GM19452 (cell line): ENCODE results near the gene OR1M1.

Experiments used
- ATAC-seq: cut with Tn5 transposase; IDR thresholded peaks from one replicate; pipeline ENCODE4 v1.9.1; 2021; ENCODE audit not compliant: unreplicated experiment

OR1M1 gene

DNA sequence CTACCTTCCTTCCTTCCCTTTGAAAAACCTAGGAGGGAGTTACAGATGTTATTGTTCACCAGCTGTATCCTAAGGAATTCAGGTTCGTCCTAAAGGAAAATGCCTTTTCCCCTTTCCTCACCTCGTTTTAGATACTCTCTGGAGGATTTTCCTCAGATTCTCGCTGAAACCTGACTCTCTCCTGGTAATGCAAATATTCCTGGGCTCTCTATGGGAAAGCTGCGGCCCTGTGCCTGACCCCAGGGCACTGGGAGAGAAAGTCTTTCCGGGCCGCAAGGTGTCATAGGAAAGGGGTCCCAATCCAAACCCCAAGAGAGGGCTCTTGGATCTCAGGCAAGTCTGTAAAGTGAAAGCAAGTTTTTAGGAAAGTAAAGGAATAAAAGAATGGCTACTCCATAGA lies 13.1 kb upstream of the OR1M1 start:
- ATAC-seq = no peak

DNA sequence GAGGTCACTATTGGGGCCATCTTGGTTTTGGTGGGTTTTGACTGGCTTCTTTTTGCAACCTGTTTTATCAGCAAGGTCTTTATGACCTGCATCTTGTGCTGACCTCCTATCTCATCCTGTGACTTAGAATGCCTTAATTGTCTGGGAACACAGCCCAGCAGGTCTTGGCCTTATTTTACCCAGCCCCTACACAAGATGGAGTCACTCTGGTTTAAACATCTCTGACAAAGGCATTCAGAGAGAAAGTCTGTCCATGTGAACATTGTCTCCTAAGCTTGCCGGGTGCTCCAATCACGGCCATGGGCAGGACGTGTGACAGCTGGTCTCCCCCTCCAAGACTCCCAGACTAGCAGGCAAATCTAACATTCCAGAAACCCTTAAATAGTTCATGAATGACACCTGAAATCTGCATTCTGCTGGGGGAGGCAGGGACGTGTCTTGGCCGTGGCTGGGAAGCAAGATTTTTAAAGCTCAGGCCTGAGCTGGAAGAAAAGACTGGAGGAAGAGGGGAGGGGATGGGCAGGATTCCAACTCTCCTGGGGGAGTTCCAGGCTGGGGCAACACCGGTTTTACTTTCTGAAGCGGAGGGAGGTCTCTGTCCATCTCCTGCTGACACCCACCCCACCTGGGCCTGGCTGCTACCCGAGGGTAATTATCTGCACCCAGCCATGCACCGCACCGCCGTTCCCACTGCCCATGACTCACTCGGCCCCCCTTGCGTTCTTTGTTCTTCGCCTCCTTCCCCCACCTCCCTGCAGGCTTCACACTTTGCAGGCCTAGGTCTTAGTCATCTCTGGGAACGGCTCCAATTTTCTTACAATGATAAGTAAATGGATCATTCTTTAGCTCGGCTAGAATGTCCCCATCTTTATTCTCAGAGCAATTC lies 11.6 kb upstream of the OR1M1 start:
- no peak for ATAC-seq

DNA sequence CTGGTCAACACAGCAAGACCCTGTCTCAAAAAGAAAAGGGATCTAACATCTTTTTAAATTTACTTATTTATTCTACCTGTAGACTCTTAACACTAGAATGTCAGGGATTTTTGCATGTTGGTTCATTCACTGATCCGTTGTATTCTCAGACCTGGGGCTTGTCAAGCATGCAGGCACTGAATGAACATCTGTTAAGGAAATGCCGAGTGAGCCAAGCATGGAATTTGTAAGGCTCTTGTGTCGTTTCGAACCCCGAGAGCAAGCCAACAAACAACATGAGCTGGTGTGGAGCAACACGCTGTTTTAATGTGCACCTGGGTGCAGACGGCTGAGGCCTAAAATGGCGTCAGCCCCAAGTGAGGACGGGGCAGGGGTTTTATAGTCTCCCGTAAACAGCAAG lies 10.0 kb upstream of the OR1M1 start:
- no peak for ATAC-seq

DNA sequence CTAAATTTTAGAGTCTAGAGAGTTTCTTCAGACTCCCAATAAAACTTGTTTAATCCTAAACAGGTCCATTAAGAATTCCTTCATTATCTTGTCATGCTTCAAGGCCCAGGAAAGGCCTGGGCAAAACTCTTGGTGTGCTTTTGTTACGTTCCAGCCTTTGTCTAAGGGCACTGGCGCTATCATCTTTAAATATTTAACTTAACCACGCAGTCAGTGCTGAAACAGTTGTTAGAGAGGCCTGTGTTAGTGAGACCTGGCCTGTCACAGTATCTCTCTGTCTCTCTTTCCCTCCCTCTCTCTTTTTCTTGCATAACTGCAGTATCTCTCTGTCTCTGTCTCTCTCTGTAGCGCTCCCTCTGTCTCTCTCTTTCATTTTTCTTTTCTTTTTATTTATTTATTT lies 8.2 kb upstream of the OR1M1 start:
- no peak for ATAC-seq

DNA sequence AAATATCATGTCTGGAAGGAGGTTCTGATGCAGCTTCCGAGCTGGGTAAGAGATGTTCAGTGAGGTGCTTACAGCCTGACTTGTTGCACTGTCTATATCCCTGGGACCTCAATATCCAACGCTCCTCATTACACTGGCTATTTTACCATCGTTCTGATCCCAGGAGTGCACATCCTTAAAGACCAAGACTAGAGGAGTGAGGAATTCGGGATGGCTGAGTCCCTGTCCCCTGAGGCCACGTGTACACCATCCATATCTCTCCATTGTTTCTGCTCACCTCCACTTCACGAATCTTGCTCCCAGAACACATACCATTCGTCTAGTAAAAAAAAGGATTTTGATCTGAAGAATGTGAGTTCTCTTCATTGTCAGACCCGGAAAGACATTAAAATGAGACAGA lies 20.5 kb downstream of the OR1M1 start, which contains the start of gene OR7G2:
Gene OR7G2 (minus strand): TSS at position 101 of the 400 bp plus-strand sequence. CDS start 4,232 bp downstream, outside the sequence.
- no peak for ATAC-seq

DNA sequence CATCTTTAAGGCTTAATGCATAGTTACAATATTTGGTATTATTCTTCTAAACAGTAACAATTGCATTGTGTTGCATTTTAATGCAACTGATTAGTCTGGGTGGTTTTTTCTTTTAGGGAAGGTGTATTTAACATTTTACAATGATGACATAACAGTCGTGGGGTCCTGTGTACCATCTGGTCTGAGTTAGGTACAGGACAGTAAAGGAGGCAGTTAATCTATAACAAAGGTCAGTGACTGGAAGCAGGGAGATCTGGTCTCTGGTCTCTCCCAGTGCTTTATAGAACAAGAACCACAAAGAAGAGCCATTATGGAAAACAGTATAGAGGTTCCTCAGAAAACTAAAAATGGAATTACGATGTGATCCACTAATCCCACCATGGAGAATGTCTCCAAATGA lies 23.1 kb downstream of the OR1M1 start:
- ATAC-seq = no peak

DNA sequence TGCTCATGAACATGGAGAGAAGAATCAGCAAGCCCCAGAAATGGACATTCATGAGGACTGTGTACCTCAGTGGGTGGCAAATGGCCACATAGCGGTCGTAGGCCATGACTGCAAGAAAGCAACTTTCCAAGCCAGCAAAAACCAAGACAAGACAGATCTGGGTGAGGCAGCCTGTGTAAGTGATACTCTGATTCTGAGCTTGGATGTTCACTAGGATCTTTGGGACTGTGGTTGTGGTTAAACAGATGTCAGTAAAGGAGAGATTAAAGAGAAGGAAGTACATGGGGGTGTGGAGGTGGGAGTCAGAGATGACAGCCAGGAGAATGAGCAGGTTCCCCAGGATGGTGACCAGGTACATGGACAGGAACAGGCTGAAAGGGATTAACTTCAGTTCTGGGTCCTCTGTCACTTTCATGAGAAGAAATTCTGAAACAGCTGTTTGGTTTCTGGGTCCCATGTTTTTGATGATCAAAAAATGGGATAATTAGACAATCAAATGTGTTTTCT lies 28.5 kb downstream of the OR1M1 start, which contains the start of gene OR7G1:
Gene OR7G1 (minus strand): TSS at position 457 of the 507 bp plus-strand sequence. CDS start 0 bp downstream, at position 457.
- ATAC-seq = no peak

DNA sequence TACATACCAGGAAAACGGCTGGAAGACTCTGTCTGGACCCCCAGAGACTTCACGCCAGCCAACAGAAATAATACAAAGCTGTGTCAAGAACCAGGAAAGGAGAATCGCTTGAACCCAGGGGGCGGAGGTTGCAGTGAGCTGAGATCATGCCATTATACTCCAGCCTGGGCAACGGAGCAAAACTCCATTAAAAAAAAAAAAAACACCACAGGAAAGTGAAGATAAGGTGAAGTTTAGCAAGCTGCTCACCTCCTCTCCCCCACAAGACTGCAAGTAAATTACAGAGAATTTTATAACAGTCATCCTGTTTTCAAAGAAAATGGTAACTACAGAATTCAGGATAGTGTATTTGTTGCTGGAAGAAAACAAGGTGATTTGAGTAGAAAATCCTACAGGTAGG lies 29.7 kb downstream of the OR1M1 start:
- ATAC-seq = no peak

DNA sequence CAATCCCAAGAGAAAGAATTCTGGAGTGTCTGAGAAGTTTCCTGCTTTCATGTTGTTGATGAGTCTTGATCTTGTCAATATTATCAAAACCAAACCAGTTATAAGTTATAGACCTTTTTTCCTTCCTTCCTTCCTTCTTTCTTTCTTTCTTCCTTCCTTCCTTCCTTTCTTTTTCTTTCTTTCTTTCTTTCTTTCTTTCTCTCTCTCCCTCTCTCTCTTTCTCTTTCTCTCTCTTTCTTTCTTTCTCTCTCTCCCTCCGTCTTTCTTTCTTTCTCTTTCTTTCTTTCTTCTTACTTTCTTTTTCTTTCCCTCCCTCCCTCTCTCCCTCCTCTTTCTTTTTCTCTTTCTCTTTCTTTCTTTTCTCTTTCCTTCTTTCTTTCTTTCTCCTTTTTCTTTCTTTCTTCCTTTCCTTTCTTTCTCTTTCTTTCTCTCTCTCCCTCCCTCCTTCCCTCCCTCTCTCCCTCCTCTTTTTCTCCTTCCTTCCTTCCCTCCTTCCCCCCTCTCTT lies 40.1 kb downstream of the OR1M1 start, which contains the start of gene OR7G3:
Gene OR7G3 (minus strand): TSS at position 51 of the 506 bp plus-strand sequence. CDS start 0 bp downstream, at position 51.
- no peak for ATAC-seq

DNA sequence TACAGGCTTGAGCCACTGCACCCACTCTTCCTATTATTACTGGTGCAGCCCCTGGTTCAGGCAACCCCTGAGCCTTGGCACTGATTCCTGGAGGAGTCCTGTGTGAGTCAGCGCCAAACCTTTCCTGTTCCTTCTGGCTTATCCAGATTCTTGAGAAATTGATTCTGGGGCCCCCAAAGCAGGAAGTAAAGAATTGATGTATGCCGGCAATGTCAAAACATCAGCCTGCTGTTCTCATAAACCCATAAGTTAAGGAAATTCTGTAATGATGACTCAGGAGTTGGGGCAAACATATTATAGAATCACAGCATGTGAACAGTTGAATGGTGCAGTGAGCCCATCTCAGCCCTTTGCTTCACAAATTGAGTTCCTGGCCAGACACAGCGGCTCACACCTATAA lies 41.3 kb downstream of the OR1M1 start:
- no peak for ATAC-seq

DNA sequence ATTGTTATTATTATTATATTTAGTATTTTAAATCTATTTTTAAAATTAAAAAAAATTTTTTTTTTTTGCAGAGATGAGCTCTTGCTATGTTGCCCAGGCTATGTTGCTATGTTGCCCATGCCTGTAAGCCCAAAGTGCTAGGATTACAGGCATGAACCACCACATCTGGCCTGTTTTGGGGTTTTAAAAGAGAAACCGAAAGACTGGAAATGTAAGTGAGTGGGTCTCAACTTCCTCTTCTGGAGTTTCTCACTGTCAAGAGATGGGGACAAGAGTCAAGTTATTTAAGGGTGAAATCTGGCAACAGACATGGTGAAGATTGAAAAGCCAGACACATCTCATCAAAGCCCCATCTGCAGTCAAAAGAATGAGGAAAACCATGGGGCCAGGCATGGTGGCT lies 44.1 kb downstream of the OR1M1 start:
- ATAC-seq = no peak

DNA sequence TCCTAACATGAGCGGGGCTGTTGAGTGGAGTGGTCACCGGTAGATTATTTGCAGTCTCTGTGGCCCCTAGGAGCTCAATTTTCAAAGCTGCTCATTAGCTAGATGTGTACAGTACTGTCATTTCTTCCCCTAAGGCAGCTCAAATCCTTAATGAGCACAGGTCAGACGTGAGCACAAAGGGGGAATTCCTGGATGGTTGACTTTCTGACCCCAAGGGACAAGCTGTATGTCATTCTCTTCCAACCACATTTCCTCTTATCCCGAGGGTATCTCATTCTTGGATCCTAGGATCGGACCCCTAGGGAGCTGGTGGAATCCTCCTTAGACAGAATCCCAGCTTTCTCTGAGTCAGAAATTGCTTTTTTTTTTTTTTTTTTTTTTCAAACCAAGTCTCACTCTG lies 45.6 kb downstream of the OR1M1 start:
- ATAC-seq = no peak

DNA sequence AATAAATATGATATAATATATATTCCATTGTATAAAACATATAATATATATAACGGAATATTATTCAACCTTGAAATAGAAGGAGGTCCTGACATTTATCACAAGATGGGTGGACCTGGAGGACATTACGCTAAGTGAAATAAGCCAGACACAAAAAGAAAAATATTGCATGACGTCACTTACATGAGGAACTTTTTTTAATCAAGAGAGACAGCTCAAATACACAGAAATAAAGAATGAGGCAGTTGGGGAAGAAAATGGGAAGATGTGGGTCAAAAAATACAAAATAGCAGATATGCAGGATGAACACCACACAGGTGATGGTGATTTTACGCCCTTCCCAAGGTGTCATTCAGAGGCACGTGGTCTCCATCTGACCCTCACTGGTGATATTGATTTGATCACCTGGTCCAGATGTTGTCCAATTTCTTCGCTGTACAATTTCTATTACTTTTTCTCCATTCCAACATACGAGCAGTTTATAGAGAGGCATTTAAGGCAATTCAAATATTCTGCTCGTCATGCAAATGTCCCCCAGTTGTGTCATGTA lies 52.8 kb downstream of the OR1M1 start:
- peak; percentile 22 for ATAC-seq

DNA sequence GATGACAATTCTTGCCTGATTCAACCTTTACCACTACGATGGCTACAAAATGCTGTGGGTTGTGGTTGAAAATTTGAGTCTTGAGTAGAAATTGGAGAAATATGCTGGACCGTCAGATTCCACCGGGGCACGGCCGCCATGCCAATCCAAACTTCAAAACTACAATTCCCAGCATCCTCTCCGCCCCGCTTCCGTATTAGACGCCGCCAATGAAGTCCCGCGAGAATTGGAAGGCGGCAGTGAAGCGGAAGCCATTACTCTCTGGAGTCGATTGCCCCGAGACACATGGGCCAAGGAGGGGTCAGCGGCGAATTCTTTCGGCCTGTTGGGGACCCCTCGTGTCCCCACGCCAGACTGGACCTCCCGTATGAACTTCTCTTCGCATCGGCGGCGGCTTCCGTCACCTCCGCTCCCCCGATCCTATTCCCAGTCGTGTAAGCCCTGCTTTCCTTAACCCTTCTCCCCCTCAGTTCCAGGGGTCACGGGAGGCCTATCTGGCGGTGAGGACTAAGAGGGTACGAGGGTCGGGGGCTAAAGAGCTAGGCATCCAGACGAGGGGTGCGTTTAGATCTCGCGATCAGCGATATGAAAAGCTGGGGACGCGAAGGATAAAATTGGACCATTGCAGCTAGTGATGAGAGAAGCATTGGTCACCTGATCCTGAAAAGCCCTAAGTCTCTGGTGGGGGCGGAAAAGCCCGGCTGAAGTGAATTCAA lies 53.5 kb downstream of the OR1M1 start, which contains the start of gene ZNF317:
Gene ZNF317 (plus strand): TSS at position 239 of the 716 bp plus-strand sequence. CDS start 15,620 bp downstream, outside the sequence.
- ATAC-seq = peak; percentile 82

DNA sequence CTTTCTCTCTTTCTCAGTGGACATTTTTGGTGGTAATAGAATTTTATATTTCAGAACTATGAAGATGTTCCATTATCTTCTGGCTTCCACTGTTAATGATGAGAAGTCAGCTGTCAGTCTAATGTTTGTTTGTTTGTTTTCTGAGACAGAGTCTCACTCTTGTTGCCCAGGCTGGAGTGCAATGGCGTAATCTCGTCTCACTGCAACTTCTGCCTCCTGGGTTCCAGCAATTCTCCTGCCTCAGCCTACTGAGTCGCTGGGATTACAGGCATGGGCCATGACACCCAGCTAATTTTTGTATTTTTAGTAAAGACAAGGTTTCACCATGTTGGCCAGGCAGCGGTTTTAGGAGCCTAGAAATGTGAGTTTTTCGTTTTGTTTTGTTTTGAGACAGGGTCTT lies 58.1 kb downstream of the OR1M1 start:
- no peak for ATAC-seq
